ENCODE data around the gene ATXN2. TPM values are rescaled to one million over a fixed set of nuclear protein-coding genes. Genes with fewer than 3 reads are reported as not detected.

The ATXN2 gene
- total RNA-seq, 1 experiment from 2014 or later, result 17.2 TPM

GRCh38 chr12:111430433-111431353 lies 168.4 kb downstream of the ATXN2 start:
- H3K9me2 ChIP-seq (replicated peaks; ENCODE audit: low read length), result no peaks in the 10 kb centered on the region
- CTCF ChIA-PET, result interaction anchor here (0.6 to 0.7 kb wide), 2 partner anchors 13 to 32 kb away, joined by 4 read pairs; no protein-coding TSS in a partner anchor
- intact Hi-C loops (cut with micrococcal nuclease), result no loop called here
- peaks cover 33% of the 10 kb centered on the region for H3K4me1 ChIP-seq (ENCODE audit: insufficient read depth, low read length)
- DNase-seq (no peak), ATAC-seq (no peak)
- no peaks in the 10 kb centered on the region for H3K27me3 ChIP-seq (ENCODE audit: low read length)
- POLR2A ChIA-PET (ENCODE audit: unreplicated experiment), result no interaction called here
- no peaks in the 10 kb centered on the region for H3F3A ChIP-seq (ENCODE audit: low read length, unreplicated experiment)
- no peaks in the 10 kb centered on the region for H3K9me3 ChIP-seq (ENCODE audit: low read length)
- H3K4me2 ChIP-seq (ENCODE audit: low read length), result no peak overlapping the region
- BruUV-seq (replicated peaks), result no TSS peak
- H3K36me3 ChIP-seq (ENCODE audit: low read depth, low read length), result no peaks in the 10 kb centered on the region
- H3K27ac ChIP-seq (ENCODE audit: low read length), result no peak overlapping the region
- H3K4me3 ChIP-seq (ENCODE audit: low read length), result no peak overlapping the region
- H3K9ac ChIP-seq (ENCODE audit: low read length), result no peak overlapping the region
- H2AFZ ChIP-seq (ENCODE audit: low read length), result no peak overlapping the region
- 0 out of 2 replicates have a peak, but pooled peaks cover 7% of the 10 kb centered on the region for H3K79me2 ChIP-seq (ENCODE audit: low read length)
- no peaks in the 10 kb centered on the region for H4K20me1 ChIP-seq (ENCODE audit: low read length)
- TF ChIP-seq EZH2phosphoT487 (IDR thresholded peaks at IDR 0.05; ENCODE audit: borderline replicate concordance, low read length) (no peak), EZH2 (IDR thresholded peaks at IDR 0.05; ENCODE audit: low read length, unreplicated experiment) (no peak)
- TF ChIP-seq, protein P1, sequence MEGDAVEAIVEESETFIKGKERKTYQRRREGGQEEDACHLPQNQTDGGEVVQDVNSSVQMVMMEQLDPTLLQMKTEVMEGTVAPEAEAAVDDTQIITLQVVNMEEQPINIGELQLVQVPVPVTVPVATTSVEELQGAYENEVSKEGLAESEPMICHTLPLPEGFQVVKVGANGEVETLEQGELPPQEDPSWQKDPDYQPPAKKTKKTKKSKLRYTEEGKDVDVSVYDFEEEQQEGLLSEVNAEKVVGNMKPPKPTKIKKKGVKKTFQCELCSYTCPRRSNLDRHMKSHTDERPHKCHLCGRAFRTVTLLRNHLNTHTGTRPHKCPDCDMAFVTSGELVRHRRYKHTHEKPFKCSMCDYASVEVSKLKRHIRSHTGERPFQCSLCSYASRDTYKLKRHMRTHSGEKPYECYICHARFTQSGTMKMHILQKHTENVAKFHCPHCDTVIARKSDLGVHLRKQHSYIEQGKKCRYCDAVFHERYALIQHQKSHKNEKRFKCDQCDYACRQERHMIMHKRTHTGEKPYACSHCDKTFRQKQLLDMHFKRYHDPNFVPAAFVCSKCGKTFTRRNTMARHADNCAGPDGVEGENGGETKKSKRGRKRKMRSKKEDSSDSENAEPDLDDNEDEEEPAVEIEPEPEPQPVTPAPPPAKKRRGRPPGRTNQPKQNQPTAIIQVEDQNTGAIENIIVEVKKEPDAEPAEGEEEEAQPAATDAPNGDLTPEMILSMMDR (conservative IDR thresholded peaks at IDR 0.05; ENCODE audit: low read depth, low read length), result no peak

DNA sequence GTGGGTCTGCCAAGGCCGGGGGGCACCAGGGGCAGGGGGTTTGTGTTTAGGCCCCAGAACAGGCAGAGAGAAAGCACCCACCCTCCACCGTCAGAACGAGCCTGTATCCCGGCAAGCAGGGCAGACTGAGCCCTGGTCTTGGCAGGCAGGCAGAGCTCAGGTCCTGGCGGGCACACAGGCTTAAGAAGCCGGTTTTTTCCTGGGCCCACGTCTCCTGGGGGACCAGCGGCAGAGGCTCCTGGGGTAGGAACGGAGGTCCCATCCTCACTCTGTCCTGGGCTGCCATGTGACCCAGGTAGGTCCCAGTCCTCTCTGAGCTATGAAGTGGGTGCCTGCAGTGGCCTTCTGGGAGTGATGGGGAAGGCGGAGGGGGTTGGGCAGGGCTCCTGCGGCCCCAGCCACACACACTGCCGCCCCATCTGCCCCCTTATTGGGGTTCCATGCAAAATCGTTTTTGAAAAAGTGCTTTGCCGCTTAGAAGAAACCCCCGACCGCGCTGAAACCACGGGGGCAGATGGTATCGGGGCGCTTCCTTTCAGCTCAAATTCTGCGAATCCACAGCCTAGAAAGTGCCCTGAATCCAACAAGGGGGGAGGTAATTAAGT lies 169.2 kb downstream of the ATXN2 start:
- H3K79me2 ChIP-seq (ENCODE audit: low read length), result 0 out of 2 replicates have a peak, but pooled peaks cover 6% of the 10 kb centered on the region
- ATAC-seq, result no peak
- intact Hi-C loops (cut with micrococcal nuclease), result no loop called here

More for the DNA sequence above, 169.2 kb downstream of the ATXN2 start:
- Histone ChIP-seq H3K9ac (ENCODE audit: low read length) (no peak overlapping the region), H4K20me1 (ENCODE audit: low read length) (no peaks in the 10 kb centered on the region), H3K27me3 (ENCODE audit: low read length) (no peaks in the 10 kb centered on the region), H2AFZ (ENCODE audit: low read length) (no peak overlapping the region), H3K36me3 (ENCODE audit: low read depth, low read length) (no peaks in the 10 kb centered on the region), H3K4me2 (ENCODE audit: low read length) (no peak overlapping the region), H3K4me1 (ENCODE audit: insufficient read depth, low read length) (peaks cover 41% of the 10 kb centered on the region), H3F3A (ENCODE audit: low read length, unreplicated experiment) (no peaks in the 10 kb centered on the region), H3K9me2 (replicated peaks; ENCODE audit: low read length) (no peaks in the 10 kb centered on the region), H3K27ac (ENCODE audit: low read length) (no peak overlapping the region), H3K9me3 (ENCODE audit: low read length) (no peaks in the 10 kb centered on the region), H3K4me3 (ENCODE audit: low read length) (no peak overlapping the region)
- ChIA-PET CTCF (no interaction called here), POLR2A (ENCODE audit: unreplicated experiment) (no interaction called here)
- DNase-seq, result no peak
- BruUV-seq (replicated peaks), result no TSS peak
- TF ChIP-seq, protein P1 (conservative IDR thresholded peaks at IDR 0.05; ENCODE audit: low read depth, low read length), result no peak
- TF ChIP-seq EZH2phosphoT487 (IDR thresholded peaks at IDR 0.05; ENCODE audit: borderline replicate concordance, low read length) (no peak), EZH2 (IDR thresholded peaks at IDR 0.05; ENCODE audit: low read length, unreplicated experiment) (no peak)
